Kasumi-1 (cell line): ENCODE results near the gene CHKB.

Experiments
- DNase-seq, 2 experiments: peaks; one replicate each; lab custom pipeline; 2025; lab: John Stamatoyannopoulos, UW

Gene CHKB

GRCh38 chr22:50572965-50573364, 9.7 kb downstream of the CHKB start:
- DNase-seq: no peak

- no peak for DNase-seq
Observed at GRCh38 chr22:50571264-50572175, 11.1 kb downstream of the CHKB start.

GRCh38 chr22:50570861-50571260, 11.8 kb downstream of the CHKB start:
- DNase-seq: no peak

GRCh38 chr22:50569896-50570535, 12.6 kb downstream of the CHKB start:
- no peak for DNase-seq

GRCh38 chr22:50569041-50569459, 13.6 kb downstream of the CHKB start:
- no peak for DNase-seq

GRCh38 chr22:50568626-50569025, 14.0 kb downstream of the CHKB start:
- DNase-seq: no peak

- no peak for DNase-seq
Observed at GRCh38 chr22:50567721-50568252, 14.9 kb downstream of the CHKB start.

GRCh38 chr22:50564289-50564688, 18.4 kb downstream of the CHKB start:
- DNase-seq: no peak

- DNase-seq: no peak
Observed at GRCh38 chr22:50563413-50564160, 19.1 kb downstream of the CHKB start.

GRCh38 chr22:50562523-50563412, 19.9 kb downstream of the CHKB start, which contains the start of gene SYCE3:
Gene SYCE3, minus strand, starts transcription at chr22:50562919. Its CDS starts 6,514 bp downstream, at chr22:50556405.
- peak; percentile 92 to 93 for DNase-seq

GRCh38 chr22:50561401-50562358, 21.0 kb downstream of the CHKB start:
- no peak for DNase-seq

- DNase-seq: no peak
Observed at GRCh38 chr22:50560034-50560433, 22.6 kb downstream of the CHKB start.

- DNase-seq: no peak
Observed at GRCh38 chr22:50556703-50557102, 25.9 kb downstream of the CHKB start.

GRCh38 chr22:50553310-50553709, 29.3 kb downstream of the CHKB start:
- DNase-seq: no peak

GRCh38 chr22:50551160-50551752, 31.4 kb downstream of the CHKB start:
- DNase-seq: no peak

- no peak for DNase-seq
Observed at GRCh38 chr22:50550395-50550794, 32.3 kb downstream of the CHKB start.

- DNase-seq: no peak
Observed at GRCh38 chr22:50548921-50549790, 33.5 kb downstream of the CHKB start.
